Measurements from ENCODE around the gene ADAMTSL3.

GRCh38 chr15:83897037-83897436, 243.1 kb downstream of the ADAMTSL3 start:
- no peak for TF ChIP-seq CTCF (conservative IDR thresholded peaks at IDR 0.05; ENCODE audit: low read depth in 2 of 2)
- no peak for TF ChIP-seq POLR2AphosphoS5 (IDR thresholded peaks at IDR 0.05; ENCODE audit: low read depth)
- TF ChIP-seq CREB1 (CRISPR knock-in tag; IDR thresholded peaks at IDR 0.05; ENCODE audit: low read depth): no peak
- no peak for TF ChIP-seq EZH2 (IDR thresholded peaks at IDR 0.05; ENCODE audit: low read depth, unreplicated experiment)
- TF ChIP-seq EZH2phosphoT487 (IDR thresholded peaks at IDR 0.05; ENCODE audit: unreplicated experiment): no peak
- TF ChIP-seq, protein P1, sequence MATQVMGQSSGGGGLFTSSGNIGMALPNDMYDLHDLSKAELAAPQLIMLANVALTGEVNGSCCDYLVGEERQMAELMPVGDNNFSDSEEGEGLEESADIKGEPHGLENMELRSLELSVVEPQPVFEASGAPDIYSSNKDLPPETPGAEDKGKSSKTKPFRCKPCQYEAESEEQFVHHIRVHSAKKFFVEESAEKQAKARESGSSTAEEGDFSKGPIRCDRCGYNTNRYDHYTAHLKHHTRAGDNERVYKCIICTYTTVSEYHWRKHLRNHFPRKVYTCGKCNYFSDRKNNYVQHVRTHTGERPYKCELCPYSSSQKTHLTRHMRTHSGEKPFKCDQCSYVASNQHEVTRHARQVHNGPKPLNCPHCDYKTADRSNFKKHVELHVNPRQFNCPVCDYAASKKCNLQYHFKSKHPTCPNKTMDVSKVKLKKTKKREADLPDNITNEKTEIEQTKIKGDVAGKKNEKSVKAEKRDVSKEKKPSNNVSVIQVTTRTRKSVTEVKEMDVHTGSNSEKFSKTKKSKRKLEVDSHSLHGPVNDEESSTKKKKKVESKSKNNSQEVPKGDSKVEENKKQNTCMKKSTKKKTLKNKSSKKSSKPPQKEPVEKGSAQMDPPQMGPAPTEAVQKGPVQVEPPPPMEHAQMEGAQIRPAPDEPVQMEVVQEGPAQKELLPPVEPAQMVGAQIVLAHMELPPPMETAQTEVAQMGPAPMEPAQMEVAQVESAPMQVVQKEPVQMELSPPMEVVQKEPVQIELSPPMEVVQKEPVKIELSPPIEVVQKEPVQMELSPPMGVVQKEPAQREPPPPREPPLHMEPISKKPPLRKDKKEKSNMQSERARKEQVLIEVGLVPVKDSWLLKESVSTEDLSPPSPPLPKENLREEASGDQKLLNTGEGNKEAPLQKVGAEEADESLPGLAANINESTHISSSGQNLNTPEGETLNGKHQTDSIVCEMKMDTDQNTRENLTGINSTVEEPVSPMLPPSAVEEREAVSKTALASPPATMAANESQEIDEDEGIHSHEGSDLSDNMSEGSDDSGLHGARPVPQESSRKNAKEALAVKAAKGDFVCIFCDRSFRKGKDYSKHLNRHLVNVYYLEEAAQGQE (IDR thresholded peaks at IDR 0.05; ENCODE audit: unreplicated experiment): no peak
